Measurements from ENCODE around the gene DLGAP4. TPM values are rescaled to one million over a fixed set of nuclear protein-coding genes. Genes with fewer than 3 reads are reported as not detected.
"Not testable (repeated sequence)": the region's sequence is repeated elsewhere in the genome, so short reads cannot be mapped to it uniquely, and the experiment has no call there.

The DLGAP4 gene
- total RNA-seq, 1 experiment from 2014 or later, result 17.2 TPM

DNA sequence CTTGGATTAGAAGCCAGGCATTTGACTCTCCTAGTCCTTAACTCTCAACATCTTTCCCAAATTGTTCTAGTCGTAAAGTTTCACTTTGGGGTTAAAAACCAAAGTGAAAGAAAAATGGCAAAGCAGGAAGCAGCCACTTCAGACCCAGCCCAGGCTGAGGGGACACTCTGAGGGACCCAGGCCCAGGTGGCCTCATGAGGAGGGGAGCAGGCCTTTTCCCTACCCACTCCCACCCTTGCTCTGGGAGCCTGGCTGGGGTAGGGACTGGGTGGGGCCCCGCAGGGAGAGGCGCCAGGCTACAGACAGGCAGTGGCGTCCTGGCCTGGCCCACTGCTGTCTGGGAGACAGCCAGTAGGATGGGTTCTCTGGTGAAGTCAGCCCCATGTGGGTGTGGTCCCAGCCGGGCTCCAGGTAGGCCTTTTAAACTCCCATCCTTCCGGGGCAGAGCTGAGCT, 166.5 kb downstream of the DLGAP4 start:
- no peak for DNase-seq (ENCODE audit: low read depth)

DNA sequence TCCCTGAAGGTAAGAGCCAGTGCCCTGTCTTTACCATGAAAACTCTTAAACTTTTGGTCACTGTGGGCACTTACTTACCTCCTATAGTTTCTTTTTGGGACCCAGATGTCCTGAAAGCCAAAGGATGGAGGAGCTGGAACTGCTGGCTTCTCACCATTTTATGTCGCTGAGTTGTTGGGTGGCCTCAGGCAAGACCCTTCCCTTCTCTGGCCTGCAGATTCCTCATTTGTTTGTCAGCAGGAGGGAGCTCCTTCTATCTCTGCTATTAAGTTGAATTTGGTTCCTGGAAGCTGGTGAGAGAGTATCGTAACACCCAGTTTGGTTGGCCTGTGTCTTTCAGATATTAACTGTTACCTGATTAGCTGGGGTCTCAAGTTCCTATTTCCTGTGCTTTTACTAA, 167.0 kb downstream of the DLGAP4 start:
- DNase-seq (ENCODE audit: low read depth), result no peak

DNA sequence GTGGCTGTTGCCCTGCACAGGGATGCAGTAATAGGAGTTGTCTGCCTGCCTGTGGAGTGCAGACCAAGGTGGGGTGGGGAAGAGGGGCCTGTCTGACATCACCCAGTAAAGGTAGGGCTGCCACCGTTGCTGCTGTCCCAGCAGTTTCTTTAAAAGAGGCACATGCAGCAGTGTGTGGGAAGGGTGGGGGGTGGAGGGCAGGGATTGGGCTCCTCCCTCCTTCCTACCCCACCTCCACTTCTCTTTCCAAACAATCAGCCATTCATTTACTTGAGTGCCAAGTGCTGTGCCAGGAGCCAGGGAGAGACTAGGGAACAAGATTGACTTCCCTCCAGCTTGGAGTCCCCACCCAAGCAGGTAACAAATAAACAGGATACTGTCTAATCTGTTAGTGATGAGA, 168.4 kb downstream of the DLGAP4 start:
- DNase-seq (ENCODE audit: low read depth), result no peak

DNA sequence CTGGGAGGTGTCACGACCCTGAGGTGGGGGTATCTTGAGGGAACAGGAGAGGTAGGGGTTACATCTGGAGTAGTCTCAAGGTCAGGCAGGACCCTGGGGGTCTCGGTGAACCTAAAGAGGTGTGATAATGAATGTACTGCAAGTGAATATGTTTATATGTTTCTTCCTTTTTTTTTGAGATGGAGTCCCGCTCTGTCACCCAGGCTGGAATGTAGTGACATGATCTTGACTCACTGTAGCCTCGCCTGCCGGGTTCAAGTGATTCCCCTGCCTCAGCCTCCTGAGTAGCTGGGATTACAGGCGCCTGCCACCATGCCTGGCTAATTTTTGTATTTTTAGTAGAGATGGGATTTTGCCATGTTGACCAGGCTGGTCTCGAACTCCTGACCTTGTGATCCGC, 168.9 kb downstream of the DLGAP4 start:
- DNase-seq (ENCODE audit: low read depth), result not testable (repeated sequence)

DNA sequence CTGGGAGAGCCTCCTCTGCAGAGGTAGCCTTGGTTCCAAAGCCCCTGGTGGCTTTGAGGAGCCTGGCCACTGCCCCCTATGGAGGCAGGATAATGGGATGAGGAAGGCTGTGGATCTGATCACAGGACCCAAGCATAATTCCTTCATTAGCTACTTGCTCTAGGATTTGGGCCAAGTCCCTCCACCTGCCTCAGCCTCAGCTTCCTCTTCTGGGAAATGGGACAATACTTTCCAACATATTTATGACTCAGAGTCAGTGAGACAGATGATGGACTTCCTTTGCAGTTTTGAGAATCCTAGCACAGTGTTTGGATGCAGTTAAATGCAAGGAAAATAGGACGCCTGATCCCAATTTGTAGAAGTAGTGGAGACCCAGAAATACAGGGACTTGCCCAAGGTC, 171.3 kb downstream of the DLGAP4 start:
- DNase-seq (ENCODE audit: low read depth), result no peak

DNA sequence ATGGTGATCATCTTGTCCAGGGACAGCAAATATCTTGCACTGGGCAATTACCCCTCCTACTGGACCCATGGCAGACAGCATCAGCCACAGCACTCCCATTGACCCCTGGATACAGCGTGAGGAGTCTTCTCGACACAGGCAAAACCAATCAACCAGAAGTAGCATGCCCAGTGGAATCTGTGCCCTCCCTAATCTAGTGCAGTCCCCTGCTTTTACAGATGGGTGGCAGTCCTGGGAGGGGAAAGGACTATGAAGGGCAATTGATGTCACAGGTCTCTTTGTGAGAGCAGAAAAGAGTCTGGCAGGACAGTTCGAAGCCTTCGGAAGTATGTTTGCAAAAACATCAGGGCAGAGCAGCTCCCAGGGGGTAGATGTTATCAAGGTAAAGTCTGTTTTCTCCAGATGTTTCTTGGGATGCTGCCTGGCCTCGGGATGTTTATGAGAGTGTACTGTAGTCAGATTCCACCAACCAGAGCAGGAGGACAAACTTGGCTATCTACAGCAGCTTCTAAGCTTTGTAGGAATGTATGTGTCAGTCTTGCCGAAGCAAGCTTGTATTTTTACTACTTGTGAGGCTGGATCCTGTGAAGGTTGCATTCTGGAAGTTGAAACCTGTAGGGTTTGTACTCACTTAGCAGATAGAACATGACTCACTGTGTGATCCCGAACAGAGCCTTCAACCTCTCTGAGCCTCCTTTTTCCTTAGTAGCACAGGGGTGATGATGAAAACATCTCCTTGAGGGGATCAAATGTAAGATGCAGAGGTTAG, 172.2 kb downstream of the DLGAP4 start:
- DNase-seq (ENCODE audit: low read depth), result no peak

DNA sequence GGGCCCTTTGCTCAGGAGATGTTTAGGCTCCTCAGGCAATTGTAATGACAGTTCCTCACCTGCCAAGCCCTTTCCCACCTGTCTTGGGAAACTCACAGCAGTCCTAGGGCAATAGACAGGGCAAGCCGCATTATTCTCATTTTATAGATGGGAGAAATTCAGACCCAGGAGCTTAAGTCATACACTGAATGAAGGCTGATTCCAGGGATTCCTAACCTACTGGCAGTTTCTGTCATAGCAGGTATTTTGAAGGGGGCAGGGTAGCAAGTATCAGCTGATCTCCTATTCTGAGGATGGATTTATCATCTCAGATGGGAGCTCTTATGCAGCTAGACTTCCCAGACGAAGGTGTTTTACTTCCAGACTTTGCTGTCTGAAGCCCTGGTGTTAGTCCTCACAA, 173.8 kb downstream of the DLGAP4 start:
- DNase-seq (ENCODE audit: low read depth), result no peak

DNA sequence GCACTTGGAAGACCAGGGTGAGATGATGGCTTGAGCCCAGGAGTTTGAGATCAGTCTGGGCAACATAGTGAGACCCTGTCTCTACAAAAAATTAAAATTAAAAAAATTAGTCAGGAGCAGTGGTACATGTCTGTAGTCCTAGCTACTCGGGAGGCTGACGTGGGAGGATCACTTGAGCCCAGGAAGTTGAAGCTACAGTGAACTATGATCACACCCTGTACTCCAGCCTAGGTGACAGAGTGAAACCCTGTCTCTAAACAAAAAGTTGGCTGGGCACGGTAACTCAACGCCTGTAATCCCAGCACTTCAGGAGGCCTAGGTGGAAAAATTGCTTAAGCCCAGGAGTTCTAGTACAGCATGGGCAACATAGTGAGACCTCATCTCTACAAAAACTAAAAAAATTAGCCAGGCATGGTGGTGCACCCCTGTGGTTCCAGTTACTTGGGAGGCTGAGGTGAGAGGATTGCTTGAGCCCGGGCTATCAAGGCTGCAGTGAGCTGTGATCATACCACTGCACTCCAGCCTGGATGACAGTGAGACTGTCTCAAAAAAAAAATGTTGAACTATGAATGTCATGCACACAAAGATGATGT, 174.4 kb downstream of the DLGAP4 start:
- DNase-seq (ENCODE audit: low read depth), result no peak

DNA sequence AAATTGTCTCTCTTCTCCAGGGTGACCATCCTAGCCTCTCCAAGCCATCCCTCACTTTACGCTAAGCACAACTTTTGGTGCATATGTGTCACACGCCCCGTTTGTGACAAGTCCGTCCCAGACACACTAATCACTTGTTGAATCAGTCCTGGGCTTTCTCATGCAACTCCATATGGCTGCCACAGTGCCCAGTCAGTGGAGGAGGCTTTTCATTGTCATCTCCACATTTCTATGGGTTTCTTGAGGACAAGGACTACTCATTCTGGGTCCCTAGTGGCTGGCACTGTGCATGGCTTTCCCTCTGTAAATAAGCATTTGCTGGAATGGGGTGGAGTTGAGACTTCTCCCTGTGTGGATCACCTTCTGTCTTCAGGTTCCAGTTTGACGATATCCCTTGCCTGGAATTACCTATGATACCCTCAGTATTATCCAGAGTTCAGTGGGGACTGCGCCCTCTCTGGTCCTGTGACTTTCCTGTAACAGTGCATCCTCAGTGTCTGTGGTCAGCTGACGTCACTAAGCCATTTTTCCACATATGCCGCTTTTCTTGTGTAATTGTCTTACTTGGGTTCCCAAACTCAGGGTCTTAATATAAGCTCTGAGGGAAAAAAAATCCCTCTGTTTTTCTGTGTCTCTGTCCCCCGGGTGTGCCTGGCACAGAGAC, 175.4 kb downstream of the DLGAP4 start:
- no peak for DNase-seq (ENCODE audit: low read depth)

DNA sequence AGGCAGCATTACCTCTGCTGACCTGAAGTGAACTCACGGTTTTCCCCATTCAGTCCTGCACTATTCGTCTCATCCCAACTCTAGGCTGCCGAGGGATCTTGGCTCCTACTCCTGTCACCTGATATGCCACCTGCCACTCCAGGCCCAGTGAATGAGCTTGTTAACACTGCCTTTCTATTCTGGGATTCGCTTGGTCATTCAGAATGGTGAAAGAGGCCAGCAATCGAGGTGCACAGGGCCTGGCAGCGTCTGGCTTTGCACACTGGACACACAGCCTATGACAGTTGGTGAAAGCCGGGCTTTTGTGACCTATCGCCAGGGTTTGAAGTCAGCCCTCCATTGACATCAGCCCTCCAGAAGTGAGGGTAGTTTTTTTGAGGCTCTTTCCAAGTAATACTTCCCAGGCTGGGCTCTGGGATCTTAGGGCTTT, 175.9 kb downstream of the DLGAP4 start:
- no peak for DNase-seq (ENCODE audit: low read depth)

DNA sequence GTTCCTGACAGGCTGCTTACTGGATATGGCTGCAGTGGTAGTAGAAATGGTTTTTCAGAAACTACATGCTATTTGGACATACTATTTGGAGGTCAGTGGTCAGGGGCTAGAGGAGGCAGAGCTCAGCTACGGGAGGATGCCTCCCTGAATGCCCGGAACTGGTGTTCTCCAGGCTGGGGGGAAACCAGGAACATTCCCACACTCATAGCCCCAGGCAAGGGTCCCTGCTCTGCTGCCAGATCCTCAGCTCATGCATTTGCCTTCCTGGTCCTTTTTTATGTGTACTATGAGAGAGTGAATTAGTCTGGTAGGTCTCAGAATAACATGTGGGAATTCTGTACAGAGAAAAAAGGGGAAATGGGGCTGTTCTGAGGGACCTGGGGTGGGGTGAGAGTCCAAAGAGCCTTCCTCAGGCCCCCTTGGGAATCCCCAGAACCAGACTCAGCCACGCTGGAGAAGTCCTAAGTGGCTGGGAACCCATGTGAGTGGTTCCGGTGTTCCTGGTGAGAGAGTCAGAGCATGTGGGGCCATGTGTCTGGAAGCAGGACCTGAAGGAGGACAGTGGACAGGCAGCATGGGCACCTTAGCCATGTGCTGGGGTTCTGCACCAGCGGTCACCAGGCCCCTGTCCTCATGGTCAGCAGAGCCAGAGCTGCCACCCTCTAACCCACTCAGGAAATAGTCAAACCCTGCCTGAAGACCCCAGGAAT, 177.2 kb downstream of the DLGAP4 start:
- no peak for DNase-seq (ENCODE audit: low read depth)

DNA sequence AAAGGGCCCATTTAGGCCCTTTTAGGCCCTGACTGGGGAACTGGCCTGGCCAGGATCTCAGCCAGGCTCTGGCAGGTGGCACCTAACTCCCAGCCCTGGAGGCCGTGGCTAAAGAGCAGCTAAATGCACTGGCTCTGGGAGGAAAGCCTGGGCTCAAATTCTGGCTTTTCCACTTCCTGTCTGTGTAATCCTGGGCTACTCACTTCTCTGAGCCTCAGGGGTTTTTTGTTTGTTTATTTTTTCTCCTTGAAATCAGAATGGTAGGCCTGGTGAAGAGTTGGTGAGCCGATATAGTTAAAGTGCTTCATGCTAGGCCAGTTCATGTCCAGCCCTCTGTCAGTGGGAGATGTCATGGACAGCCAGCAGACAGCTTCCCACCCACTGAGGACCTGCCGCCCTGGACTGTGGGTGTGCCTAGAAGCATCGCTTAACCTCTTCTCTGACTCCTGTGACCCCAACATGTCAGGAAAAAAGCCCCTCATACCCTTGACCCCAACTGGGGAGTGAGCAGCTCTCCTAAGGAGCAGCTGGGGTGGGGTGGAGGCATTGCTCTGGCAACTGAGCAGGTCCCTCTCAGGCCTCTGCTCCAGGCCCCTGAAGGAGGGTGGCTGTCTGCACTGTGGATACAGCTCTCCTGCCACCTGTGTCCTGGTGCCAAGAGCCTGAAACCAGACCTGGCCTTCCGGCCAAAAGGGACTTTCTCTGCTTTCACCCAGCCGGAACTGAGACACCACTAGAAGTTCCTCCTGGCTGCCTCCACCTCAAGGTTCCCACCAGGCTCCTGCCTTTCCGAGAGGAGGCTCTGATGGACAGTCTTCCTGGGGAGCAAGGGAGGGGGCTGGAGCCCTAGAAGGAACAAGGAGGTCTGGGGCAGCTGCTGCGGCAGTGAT, 178.0 kb downstream of the DLGAP4 start:
- peak; percentile 61 for DNase-seq (ENCODE audit: low read depth)

DNA sequence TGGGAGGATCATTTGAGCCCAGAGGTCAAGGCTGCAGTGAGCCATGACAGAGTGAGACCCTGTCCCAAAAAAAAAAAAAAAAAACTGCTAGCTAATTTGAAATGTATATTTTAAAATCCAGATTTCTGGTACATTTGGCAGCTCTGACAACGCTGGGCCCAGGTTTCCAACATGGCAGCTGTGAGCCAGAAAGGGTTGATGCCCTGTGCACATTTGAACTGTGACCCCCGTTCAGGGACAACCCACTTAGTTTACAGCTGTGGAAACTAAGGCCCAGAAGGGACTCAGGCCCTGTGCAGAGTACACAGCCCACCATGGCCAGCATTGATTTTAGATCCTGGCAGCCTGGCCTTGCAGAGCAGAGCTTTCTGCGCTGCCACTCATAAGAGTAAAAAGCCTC, 179.1 kb downstream of the DLGAP4 start:
- DNase-seq (ENCODE audit: low read depth), result no peak

DNA sequence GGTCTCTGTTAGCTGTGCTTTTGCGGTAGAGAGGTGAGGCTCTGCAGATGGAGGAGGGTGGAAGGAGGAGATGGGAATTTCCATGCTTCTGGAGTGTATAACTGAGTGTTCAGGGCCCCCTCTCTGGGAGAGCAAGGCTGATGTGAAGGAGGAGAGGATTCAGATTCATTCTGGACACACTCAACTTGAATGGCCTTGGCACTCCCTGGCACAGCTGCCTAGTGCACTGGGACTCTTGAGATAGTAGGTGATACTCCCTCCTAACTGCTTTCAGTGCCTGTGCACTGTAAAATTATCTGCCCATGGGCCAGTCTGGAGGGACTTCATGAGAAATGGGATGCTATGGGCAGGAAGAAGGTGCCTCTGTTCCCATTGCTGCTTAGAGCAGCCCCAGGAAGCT, 180.9 kb downstream of the DLGAP4 start:
- no peak for DNase-seq (ENCODE audit: low read depth)

DNA sequence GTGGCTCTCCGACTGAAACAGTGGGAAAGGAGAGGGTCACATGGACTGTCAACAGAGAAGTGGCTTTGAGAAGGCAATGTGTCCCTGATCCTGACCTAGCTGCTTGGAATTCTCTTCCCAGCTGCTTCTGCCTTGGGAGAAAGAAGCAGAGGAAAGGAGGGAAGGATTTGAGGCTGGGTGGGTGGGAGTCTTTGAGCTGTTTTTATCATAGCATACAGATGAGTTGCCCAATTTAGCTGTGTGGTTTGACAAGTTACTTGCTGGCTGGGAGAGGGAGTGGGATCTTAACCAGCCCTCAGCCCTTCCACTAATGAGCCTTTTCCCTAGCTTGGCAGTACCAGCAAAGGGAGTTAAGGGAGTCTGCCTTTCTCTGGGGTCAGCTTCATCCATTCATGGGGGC, 184.1 kb downstream of the DLGAP4 start:
- DNase-seq (ENCODE audit: low read depth), result no peak

DNA sequence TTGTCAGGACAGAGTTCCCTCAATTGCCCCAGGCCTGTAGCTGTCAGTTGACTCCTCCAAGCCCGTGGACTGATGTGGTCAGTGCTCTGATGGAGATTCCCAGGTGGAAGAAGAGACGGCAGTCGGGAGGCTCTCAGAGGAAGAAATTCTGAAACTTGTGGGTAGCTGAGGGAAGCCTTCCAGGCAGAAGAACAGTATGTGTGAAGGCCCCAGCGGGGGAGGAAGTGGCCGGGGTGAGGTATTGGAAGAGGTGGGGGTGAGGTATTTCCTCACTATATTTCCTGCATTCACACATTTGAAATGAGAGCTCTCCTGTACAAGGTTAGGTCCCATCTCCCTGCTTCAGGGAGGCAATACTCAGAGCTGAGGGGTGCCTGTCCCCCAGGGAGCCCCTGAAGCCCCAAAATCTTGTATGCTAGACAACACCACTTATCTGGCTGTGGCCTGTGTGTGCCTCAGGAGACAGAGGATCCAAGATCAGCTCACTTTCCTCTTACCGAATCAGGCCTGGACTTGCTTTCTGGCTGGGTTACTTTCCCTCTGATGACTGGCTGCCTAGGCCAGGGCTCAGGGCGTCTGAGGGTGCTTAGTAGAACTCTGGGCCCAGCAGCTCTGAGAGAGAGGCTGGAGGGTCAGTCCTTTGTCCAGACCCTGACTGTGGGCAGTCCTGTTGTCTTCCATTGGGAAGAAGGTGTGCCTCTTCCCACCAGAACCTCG, 185.9 kb downstream of the DLGAP4 start:
- peak; percentile 36 for DNase-seq (ENCODE audit: low read depth)

DNA sequence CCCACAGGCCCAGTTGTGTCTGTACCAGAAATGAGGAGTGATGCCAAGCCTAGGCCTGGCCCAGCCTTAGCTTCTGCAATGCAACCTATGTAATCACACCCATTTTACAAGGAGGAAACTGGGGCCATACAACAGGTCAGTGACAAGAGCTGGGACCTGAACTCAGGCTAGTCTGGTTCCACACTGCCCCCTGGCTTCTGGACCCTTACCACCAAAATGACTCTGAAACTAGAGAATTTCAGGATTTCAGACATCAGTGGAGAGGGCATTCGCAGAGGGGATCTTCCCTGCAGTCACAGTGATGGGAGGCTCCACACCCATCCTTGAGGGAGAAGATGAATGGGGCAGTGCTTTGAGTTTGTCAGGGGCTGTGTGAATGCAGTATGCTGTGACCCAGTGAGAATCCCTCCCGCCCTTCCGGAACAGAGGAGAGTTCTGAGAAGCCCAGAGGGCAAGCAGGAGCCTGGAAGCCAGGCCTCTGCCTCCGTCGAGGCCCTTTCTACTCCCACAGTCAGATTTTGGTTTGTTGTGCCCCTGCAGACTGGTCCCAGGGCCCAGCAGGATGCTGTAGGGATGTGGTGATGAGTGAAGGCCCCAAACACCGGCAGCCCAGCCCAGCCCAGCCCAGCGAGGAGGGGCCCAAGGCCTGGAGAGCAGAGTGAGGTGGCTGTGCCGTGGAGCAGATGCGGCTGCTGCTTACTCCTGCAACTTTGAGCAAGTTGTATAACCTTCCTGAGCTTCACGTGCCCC, 187.1 kb downstream of the DLGAP4 start:
- no peak for DNase-seq (ENCODE audit: low read depth)

DNA sequence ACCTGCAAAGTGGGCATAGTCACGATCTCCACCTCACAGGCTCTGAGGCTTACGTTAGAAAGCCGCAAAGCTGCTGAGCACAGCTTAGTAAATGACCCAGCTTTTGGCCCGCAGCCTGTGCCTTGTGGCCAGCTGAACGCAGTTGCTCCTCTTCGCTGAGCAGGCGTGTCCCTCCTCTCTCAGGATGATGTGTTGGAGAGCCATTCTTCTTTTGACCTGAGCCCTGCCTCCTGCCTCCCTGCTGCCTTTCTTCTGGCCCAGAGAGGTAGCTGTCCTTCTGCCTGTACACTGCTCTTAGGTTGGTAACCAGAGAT, 187.6 kb downstream of the DLGAP4 start:
- peak; percentile 67 for DNase-seq (ENCODE audit: low read depth)

DNA sequence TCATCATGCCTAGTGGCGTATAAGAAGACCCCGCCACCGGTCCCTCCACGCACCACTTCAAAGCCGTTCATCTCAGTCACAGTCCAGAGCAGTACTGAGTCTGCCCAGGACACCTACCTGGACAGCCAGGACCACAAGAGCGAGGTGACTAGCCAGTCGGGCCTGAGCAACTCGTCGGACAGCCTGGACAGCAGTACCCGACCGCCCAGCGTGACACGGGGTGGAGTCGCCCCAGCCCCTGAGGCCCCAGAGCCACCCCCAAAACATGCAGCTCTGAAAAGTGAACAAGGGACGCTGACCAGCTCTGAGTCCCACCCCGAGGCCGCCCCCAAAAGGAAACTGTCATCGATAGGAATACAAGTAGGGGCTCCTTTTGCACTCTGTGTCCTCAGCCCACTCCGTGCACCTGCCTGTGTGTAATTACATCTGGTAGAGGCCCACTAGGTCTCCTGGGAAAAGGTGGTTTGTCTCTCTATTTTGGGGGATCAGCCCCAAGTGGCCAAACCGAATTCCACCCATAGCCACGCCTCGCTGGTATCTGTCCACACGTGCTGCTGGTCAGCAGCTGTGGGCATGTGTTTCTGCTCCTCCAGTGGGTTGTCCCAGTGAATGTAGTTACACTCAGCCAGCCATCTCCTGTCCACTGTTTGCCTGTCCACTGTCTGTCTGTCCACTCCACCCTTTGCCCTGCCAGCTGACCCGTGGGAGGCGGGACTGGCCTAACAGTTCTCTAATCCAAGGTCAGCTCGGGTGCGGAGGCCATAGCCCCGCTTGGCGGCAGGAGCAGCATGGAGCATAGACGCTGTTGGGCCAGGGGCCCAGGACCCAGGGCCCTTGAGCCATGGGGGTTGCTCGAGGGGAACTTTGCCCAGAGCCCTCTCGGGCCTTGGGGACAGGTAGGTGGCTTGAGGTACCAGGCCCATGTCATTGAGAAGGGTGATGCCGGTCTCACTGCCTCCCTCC, 190.8 kb downstream of the DLGAP4 start:
- DNase-seq (ENCODE audit: low read depth), result no peak
